Measurements from ENCODE around the gene CYBC1. TPM values are rescaled to one million over a fixed set of nuclear protein-coding genes. Genes with fewer than 3 reads are reported as not detected.

CYBC1 gene
- total and polyA plus RNA-seq, 2 of the 8 experiments (the other 6 are each of a cell fraction or from before 2014, with no cell fraction given) = 74.6 to 81.4 TPM

- no peak for TF ChIP-seq CHD7 (IDR thresholded peaks at IDR 0.05; ENCODE audit: insufficient replicate concordance, low read length)
- TF ChIP-seq CBX8 (IDR thresholded peaks at IDR 0.05; ENCODE audit: borderline replicate concordance, low read depth, low read length) = no peak
- no peak for TF ChIP-seq SIX5 (IDR thresholded peaks at IDR 0.05; ENCODE audit: low read depth, low read length)
- TF ChIP-seq RBBP5 (IDR thresholded peaks at IDR 0.05; ENCODE audit: borderline replicate concordance, low read depth, low read length) = 0 out of 2 replicates have a peak, but pooled peaks have one; percentile 72
- no peak for TF ChIP-seq EP300 (IDR thresholded peaks at IDR 0.05; ENCODE audit: borderline replicate concordance in 1 of 2, low read depth in 2 of 2, low read length in 2 of 2)
- no peak for TF ChIP-seq GTF2F1 (IDR thresholded peaks at IDR 0.05; ENCODE audit: borderline replicate concordance, low read depth, low read length)
- TF ChIP-seq CTBP2 (IDR thresholded peaks at IDR 0.05; ENCODE audit: borderline replicate concordance, insufficient read depth, insufficient read length, low read length) = no peak
- TF ChIP-seq BCL11A (IDR thresholded peaks at IDR 0.05; ENCODE audit: low read depth in 2 of 2, low read length in 2 of 2) = no peak
- no peak for TF ChIP-seq POU5F1 (IDR thresholded peaks at IDR 0.05; ENCODE audit: low read depth, low read length)
Measured at GRCh38 chr17:82496529-82497434, 46.2 kb upstream of the CYBC1 start (continued).

All from H1 (cell line).